A549 (cell line): Measurements from ENCODE around the gene NFX1. TPM values are rescaled to one million over a fixed set of nuclear protein-coding genes. Genes with fewer than 3 reads are reported as not detected.
"Not testable (repeated sequence)": the region's sequence is repeated elsewhere in the genome, so short reads cannot be mapped to it uniquely, and the experiment has no call there.

Experiments
- ATAC-seq, 2 experiments: fragments of 200-7000 bp in 1 of 2; fragments of >200 bp in 1 of 2; cut with Nextera tagmentation in 1 of 2; cut with Tn5 transposase in 1 of 2; 3 replicates each; pipeline versions ENCODE4 v1.8.0 to v1.9.1; 2018 to 2020; ENCODE audit warnings: mild to moderate bottlenecking in 1 of 2, moderate library complexity in 1 of 2
- CTCF ChIA-PET: fragments of 300-600 bp; sonication (Branson Sonifier 250); formaldehyde crosslinking; extraction: SDS; loops from one replicate; lab custom pipeline; 2021; ENCODE audit warnings: antibody characterized with exemption, inconsistent platforms; lab: Yijun Ruan, JAX
- POLR2A ChIA-PET: fragments of 350-600 bp; formaldehyde crosslinking; extraction: SDS; loops from one replicate; lab custom pipeline; 2021; ENCODE audit warnings: antibody characterized with exemption, inconsistent platforms; lab: Yijun Ruan, JAX
- DNase-seq, 2 experiments: peaks; one replicate each; pipeline versions ENCODE4 v3.0.0 to v3.0.0-alpha.2; 2011 to 2016; ENCODE audit warnings: low read depth in 1 of 2, low spot score in 1 of 2
- FAIRE-seq: peaks from 2 replicates; lab custom pipeline; 2011; peaks lifted over from hg19 to GRCh38; lab: Jason Lieb, UNC
- H3K27ac ChIP-seq, 2 experiments: fragments of >200 bp; sonication (Bioruptor Twin); formaldehyde crosslinking; 3 replicates each; pipeline ENCODE4 v1.5.1; 2016 to 2017
- H3K4me1 ChIP-seq: fragments of >200 bp; sonication (Bioruptor Twin); formaldehyde crosslinking; 3 replicates; pipeline ENCODE4 v1.6.1; 2016
- H3K4me2 ChIP-seq: fragments of >200 bp; sonication (Bioruptor Twin); formaldehyde crosslinking; 3 replicates; pipeline ENCODE4 v1.6.1; 2016
- H3K4me3 ChIP-seq: fragments of >200 bp; sonication (Bioruptor Twin); formaldehyde crosslinking; 3 replicates; pipeline ENCODE4 v1.5.1; 2016
- H3K9me3 ChIP-seq: fragments of >200 bp; sonication (Bioruptor Twin); formaldehyde crosslinking; 3 replicates; pipeline ENCODE4 v1.6.1; 2016
- CBX8 ChIP-seq: fragments of 200-600 bp; sonication (generic); IDR thresholded peaks from 2 replicates; pipeline ENCODE4 v1.6.1; 2016
- CEBPB ChIP-seq, 2 experiments: fragments of >200 bp in 1 of 2; sonication (Bioruptor Twin) in 1 of 2; formaldehyde crosslinking in 1 of 2; IDR thresholded peaks; 2 replicates each; pipeline ENCODE4 v1.6.1; 2012 to 2016
- CHD4 ChIP-seq: fragments of 200-600 bp; sonication (generic); IDR thresholded peaks from 2 replicates; pipeline ENCODE4 v1.6.1; 2016; ENCODE audit warnings: antibody characterized with exemption, mild to moderate bottlenecking, borderline replicate concordance
- EHMT2 ChIP-seq: fragments of 200-600 bp; sonication (generic); IDR thresholded peaks from 2 replicates; pipeline ENCODE4 v1.6.1; 2016; ENCODE audit warnings: antibody characterized with exemption, low read depth, mild to moderate bottlenecking, moderate library complexity
- HOXA7 ChIP-seq: fragments of 250-450 bp; sonication (Bioruptor Pico); IDR thresholded peaks from 2 replicates; pipeline ENCODE4 v1.5.0; 2020; ENCODE audit warnings: mild to moderate bottlenecking, moderate library complexity
- HOXB5 ChIP-seq: fragments of 250-450 bp; sonication (Bioruptor Pico); IDR thresholded peaks from 2 replicates; pipeline ENCODE4 v1.5.0; 2020; ENCODE audit warnings: mild to moderate bottlenecking, moderate library complexity
- JUN ChIP-seq, 2 experiments: fragments of >200 bp; sonication (Bioruptor Twin); formaldehyde crosslinking; IDR thresholded peaks; 2 replicates in 1 of 2; 3 replicates in 1 of 2; pipeline ENCODE4 v1.6.1; 2016 to 2017
- KDM5A ChIP-seq: fragments of 200-600 bp; sonication (generic); IDR thresholded peaks from 2 replicates; pipeline ENCODE4 v1.6.1; 2016; ENCODE audit warnings: antibody characterized with exemption, mild to moderate bottlenecking
- MYC ChIP-seq: IDR thresholded peaks from 2 replicates; pipeline ENCODE4 v1.6.1; 2012; ENCODE audit warnings: mild to moderate bottlenecking, inconsistent platforms, low read length, improper control_type of control experiment, borderline replicate concordance
- PHF8 ChIP-seq: fragments of 200-600 bp; sonication (generic); IDR thresholded peaks from 2 replicates; pipeline ENCODE4 v1.6.1; 2016; ENCODE audit warnings: low read depth, mild to moderate bottlenecking, antibody characterized with exemption, moderate library complexity, borderline replicate concordance
- POLR2A ChIP-seq: IDR thresholded peaks from 2 replicates; pipeline ENCODE4 v1.6.1; 2012; ENCODE audit warnings: mild to moderate bottlenecking, low read length
- RAD21 ChIP-seq, 2 experiments: fragments of >200 bp in 1 of 2; sonication (Bioruptor Twin) in 1 of 2; formaldehyde crosslinking in 1 of 2; IDR thresholded peaks in 1 of 2; conservative IDR thresholded peaks in 1 of 2; 2 replicates in 1 of 2; 3 replicates in 1 of 2; pipeline ENCODE4 v1.6.1; 2012 to 2018; ENCODE audit warnings: inconsistent platforms in 1 of 2
- SREBF2 ChIP-seq: fragments of 450-650 bp; IDR thresholded peaks from 2 replicates; pipeline ENCODE4 v1.6.1; 2014; ENCODE audit warnings: mild to moderate bottlenecking, moderate library complexity
- ZFP36 ChIP-seq: fragments of 450-650 bp; IDR thresholded peaks from 2 replicates; pipeline ENCODE4 v1.6.1; 2014; ENCODE audit warnings: borderline replicate concordance; ENCODE audit not compliant: partially characterized antibody
- WGBS: methylation state at CpG from one replicate; pipeline ENCODE4 v1.1.6; 2017; ENCODE audit errors: missing lambda C conversion rate; 5-methylcytosine and 5-hydroxymethylcytosine counted together
- polyA plus RNA-seq, 4 experiments: library from polyadenylated mRNA; depleted of rRNA in 3 of 4; stranded (reverse); fragments of >200 nt; fragmentation: RNase III in 1 of 4; extraction: RNeasy Plus Mini Kit Qiagen cat#74134 plus additional on column Dnase treatment in 1 of 4; gene quantifications; 2 replicates in 3 of 4; 3 replicates in 1 of 4; pipeline ENCODE4 v1.2.3, GENCODE V29; 2011 to 2017
- TF ChIP-seq, protein P1 (sequence below): fragments of 450-650 bp; IDR thresholded peaks from 2 replicates; pipeline ENCODE4 v1.6.1; 2014; ENCODE audit warnings: antibody characterized with exemption
- TF ChIP-seq, protein P2 (sequence below): fragments of >200 bp; sonication (Bioruptor Twin); formaldehyde crosslinking; IDR thresholded peaks from 3 replicates; pipeline ENCODE4 v1.6.1; 2016
- TF ChIP-seq, protein P3 (sequence below): IDR thresholded peaks from 2 replicates; pipeline ENCODE4 v1.6.1; 2012
- TF ChIP-seq, protein P4 (sequence below): fragments of 150-350 bp; IDR thresholded peaks from 2 replicates; pipeline ENCODE4 v1.6.1; 2014; ENCODE audit warnings: low read depth, mild to moderate bottlenecking, low read length
- TF ChIP-seq, protein P5 (sequence below): IDR thresholded peaks from 2 replicates; pipeline ENCODE4 v1.6.1; 2012; ENCODE audit warnings: low read depth, borderline replicate concordance
- TF ChIP-seq, protein P6 (sequence below): fragments of 200-600 bp; sonication (generic); IDR thresholded peaks from 2 replicates; pipeline ENCODE4 v1.6.1; 2016; ENCODE audit warnings: antibody characterized with exemption, mild to moderate bottlenecking, moderate library complexity

Gene NFX1
- polyA plus RNA-seq, 2 of the 4 experiments (the other 2 are of a cell fraction) = 24.8 to 41.2 TPM

DNA sequence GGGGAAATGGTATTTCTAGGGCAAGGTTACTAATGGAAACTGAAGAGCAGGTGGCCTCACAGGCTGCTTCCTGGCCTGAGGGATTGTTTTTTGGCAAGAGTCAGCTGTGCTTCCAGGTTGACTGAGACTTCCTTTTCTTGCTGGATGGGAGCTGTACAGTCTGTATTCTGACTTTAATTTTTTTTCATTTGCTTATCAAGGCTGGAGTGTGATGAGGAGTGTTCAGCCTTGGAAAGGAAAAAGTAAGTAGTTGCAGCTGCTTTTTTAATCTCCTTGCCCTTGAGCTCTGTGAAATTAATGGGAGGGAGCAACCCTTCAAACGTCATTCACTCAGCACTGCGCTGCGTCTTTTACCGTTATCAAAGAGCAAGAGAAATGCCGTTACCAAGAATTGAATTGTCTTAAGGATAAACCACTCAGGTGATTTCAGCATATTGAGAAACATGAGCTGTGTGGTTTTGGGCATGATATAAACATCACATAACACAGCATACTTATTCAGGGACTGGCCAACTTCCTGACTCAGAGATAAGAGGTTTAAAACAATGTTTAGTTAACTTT is 64.4 kb downstream of the NFX1 start:
- Histone ChIP-seq H3K9me3 (no peaks in the 10 kb centered on the region), H3K4me1 (peaks cover 12% of the 10 kb centered on the region; the same call in 2 of the 3 replicates), H3K4me2 (no peak overlapping the region), H3K4me3 (no peak overlapping the region), H3K27ac (no peak overlapping the region)
- 91% methylated on average over 5 of the region's 5 CpGs for WGBS
- ATAC-seq = no peak
- POLR2A ChIA-PET = no interaction called here
- no peak for DNase-seq
- CTCF ChIA-PET = interaction anchor here (1.1 to 4.2 kb wide), 4 partner anchors 19 to 112 kb away, joined by 3 to 36 read pairs (median 3); no protein-coding TSS in a partner anchor
- no peak for TF ChIP-seq HOXA7 (CRISPR knock-in tag)
- TF ChIP-seq, protein P1, sequence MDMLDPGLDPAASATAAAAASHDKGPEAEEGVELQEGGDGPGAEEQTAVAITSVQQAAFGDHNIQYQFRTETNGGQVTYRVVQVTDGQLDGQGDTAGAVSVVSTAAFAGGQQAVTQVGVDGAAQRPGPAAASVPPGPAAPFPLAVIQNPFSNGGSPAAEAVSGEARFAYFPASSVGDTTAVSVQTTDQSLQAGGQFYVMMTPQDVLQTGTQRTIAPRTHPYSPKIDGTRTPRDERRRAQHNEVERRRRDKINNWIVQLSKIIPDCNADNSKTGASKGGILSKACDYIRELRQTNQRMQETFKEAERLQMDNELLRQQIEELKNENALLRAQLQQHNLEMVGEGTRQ = no peak
- TF ChIP-seq, protein P2, sequence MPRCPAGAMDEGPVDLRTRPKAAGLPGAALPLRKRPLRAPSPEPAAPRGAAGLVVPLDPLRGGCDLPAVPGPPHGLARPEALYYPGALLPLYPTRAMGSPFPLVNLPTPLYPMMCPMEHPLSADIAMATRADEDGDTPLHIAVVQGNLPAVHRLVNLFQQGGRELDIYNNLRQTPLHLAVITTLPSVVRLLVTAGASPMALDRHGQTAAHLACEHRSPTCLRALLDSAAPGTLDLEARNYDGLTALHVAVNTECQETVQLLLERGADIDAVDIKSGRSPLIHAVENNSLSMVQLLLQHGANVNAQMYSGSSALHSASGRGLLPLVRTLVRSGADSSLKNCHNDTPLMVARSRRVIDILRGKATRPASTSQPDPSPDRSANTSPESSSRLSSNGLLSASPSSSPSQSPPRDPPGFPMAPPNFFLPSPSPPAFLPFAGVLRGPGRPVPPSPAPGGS = no peak
- no peak for TF ChIP-seq HOXB5 (CRISPR knock-in tag)
- no peak for TF ChIP-seq CEBPB (IDR thresholded peaks at IDR 0.05)
- no peak for TF ChIP-seq KDM5A
- TF ChIP-seq EHMT2 = no peak
- no peak for TF ChIP-seq CHD4
- no peak for TF ChIP-seq POLR2A
- no peak for TF ChIP-seq CBX8
- TF ChIP-seq, protein P3, sequence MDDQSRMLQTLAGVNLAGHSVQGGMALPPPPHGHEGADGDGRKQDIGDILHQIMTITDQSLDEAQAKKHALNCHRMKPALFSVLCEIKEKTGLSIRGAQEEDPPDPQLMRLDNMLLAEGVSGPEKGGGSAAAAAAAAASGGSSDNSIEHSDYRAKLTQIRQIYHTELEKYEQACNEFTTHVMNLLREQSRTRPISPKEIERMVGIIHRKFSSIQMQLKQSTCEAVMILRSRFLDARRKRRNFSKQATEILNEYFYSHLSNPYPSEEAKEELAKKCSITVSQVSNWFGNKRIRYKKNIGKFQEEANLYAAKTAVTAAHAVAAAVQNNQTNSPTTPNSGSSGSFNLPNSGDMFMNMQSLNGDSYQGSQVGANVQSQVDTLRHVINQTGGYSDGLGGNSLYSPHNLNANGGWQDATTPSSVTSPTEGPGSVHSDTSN = no peak
- no peak for TF ChIP-seq MYC
- TF ChIP-seq, protein P4, sequence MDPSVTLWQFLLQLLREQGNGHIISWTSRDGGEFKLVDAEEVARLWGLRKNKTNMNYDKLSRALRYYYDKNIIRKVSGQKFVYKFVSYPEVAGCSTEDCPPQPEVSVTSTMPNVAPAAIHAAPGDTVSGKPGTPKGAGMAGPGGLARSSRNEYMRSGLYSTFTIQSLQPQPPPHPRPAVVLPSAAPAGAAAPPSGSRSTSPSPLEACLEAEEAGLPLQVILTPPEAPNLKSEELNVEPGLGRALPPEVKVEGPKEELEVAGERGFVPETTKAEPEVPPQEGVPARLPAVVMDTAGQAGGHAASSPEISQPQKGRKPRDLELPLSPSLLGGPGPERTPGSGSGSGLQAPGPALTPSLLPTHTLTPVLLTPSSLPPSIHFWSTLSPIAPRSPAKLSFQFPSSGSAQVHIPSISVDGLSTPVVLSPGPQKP = no peak
- no peak for TF ChIP-seq JUN (IDR thresholded peaks at IDR 0.05)
- TF ChIP-seq ZFP36 = no peak
- TF ChIP-seq SREBF2 = no peak
- TF ChIP-seq, protein P5, sequence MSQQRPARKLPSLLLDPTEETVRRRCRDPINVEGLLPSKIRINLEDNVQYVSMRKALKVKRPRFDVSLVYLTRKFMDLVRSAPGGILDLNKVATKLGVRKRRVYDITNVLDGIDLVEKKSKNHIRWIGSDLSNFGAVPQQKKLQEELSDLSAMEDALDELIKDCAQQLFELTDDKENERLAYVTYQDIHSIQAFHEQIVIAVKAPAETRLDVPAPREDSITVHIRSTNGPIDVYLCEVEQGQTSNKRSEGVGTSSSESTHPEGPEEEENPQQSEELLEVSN = no peak
- TF ChIP-seq RAD21 (conservative IDR thresholded peaks at IDR 0.05 in 1 of 2, IDR thresholded peaks at IDR 0.05 in 1 of 2) = no peak
- no peak for TF ChIP-seq PHF8
- FAIRE-seq = no peak

DNA sequence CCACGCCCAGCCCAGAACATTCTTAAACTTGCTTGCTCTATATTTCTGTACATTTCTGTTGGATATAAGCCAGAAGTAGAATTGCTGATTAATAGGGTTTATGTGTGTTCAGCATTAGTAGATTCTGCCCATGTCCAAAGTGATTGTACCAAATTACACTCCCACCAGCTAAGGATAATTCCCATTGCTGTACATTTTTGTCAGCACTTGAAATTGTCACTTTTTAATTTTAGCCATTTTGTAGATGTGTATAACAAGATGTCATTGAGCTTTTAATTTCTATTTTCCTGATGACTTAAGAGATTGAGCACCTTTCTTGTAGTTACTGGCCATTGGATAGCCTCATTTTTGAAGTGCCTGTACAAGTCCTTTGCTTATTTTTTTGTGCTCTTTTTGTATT is 65.6 kb downstream of the NFX1 start:
- no peak for DNase-seq
- Histone ChIP-seq H3K27ac (no peak overlapping the region), H3K4me1 (peaks cover under 1% of the 10 kb centered on the region; the same call in 1 of the 3 replicates), H3K9me3 (no peaks in the 10 kb centered on the region), H3K4me3 (no peak overlapping the region), H3K4me2 (no peak overlapping the region)
- CTCF ChIA-PET = interaction anchor here (1.0 to 4.2 kb wide), 2 partner anchors 18 to 69 kb away, joined by 4 to 36 read pairs; no protein-coding TSS in a partner anchor
- TF ChIP-seq ZFP36 = peak; percentile 69
- TF ChIP-seq, protein P6, sequence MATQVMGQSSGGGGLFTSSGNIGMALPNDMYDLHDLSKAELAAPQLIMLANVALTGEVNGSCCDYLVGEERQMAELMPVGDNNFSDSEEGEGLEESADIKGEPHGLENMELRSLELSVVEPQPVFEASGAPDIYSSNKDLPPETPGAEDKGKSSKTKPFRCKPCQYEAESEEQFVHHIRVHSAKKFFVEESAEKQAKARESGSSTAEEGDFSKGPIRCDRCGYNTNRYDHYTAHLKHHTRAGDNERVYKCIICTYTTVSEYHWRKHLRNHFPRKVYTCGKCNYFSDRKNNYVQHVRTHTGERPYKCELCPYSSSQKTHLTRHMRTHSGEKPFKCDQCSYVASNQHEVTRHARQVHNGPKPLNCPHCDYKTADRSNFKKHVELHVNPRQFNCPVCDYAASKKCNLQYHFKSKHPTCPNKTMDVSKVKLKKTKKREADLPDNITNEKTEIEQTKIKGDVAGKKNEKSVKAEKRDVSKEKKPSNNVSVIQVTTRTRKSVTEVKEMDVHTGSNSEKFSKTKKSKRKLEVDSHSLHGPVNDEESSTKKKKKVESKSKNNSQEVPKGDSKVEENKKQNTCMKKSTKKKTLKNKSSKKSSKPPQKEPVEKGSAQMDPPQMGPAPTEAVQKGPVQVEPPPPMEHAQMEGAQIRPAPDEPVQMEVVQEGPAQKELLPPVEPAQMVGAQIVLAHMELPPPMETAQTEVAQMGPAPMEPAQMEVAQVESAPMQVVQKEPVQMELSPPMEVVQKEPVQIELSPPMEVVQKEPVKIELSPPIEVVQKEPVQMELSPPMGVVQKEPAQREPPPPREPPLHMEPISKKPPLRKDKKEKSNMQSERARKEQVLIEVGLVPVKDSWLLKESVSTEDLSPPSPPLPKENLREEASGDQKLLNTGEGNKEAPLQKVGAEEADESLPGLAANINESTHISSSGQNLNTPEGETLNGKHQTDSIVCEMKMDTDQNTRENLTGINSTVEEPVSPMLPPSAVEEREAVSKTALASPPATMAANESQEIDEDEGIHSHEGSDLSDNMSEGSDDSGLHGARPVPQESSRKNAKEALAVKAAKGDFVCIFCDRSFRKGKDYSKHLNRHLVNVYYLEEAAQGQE = no peak
- no peak for ATAC-seq
- POLR2A ChIA-PET = no interaction called here
- FAIRE-seq = no peak
- 93% methylated on average over 1 of the region's 1 CpG for WGBS

DNA sequence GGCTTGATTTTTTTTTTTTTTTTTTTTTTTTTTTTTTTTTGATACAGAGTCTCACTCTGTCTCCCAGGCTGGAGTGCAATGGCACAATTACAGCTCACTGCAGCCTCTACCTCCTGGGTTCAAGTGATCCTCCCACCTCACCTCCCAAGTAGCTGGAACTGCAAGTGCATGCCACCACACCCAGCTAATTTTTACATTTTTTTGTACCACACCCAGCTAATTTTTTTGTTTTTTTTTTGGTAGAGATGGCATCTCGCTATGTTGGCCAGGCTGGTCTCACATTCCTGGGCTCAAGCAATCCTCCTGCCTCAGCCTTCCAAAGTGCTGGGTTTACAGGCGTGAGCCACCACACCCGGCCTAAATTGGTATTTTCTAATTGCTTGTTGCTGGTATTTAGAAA is 68.3 kb downstream of the NFX1 start:
- 96% methylated on average over 3 of the region's 3 CpGs for WGBS
- H3K4me3 ChIP-seq, DNase-seq, H3K27ac ChIP-seq, H3K4me2 ChIP-seq, CTCF ChIA-PET, ATAC-seq, H3K9me3 ChIP-seq, H3K4me1 ChIP-seq, POLR2A ChIA-PET, FAIRE-seq: not testable (repeated sequence)
